Keratinocyte (primary cell): ENCODE results near the gene SLC17A9. TPM values are rescaled to one million over a fixed set of nuclear protein-coding genes. Genes with fewer than 3 reads are reported as not detected.

ENCODE experiments used
- DNase-seq: peaks from one replicate; pipeline ENCODE4 v3.0.0-alpha.2; 2011; ENCODE audit warnings: low read depth, missing footprints, low spot score
- FAIRE-seq: peaks from 2 replicates; lab custom pipeline; 2011; peaks lifted over from hg19 to GRCh38; lab: Jason Lieb, UNC
- H2AFZ ChIP-seq: 2 replicates; pipeline ENCODE4 v1.6.0; 2012; ENCODE audit warnings: low read length, control low read depth, inconsistent platforms; ENCODE audit not compliant: control insufficient read depth
- H3K27ac ChIP-seq: 2 replicates; pipeline ENCODE4 v1.5.1; 2011; ENCODE audit warnings: low read length; ENCODE audit not compliant: control insufficient read depth, insufficient read depth
- H3K27me3 ChIP-seq: 3 replicates; pipeline ENCODE4 v1.6.0; 2011; ENCODE audit warnings: low read length; ENCODE audit not compliant: control insufficient read depth, insufficient read depth; ENCODE audit errors: extremely low read depth
- H3K36me3 ChIP-seq, 2 experiments: 2 replicates in 1 of 2; 3 replicates in 1 of 2; pipeline ENCODE4 v1.5.1; 2011; ENCODE audit warnings: low read length in 2 of 2, mild to moderate bottlenecking in 1 of 2; ENCODE audit not compliant: control insufficient read depth in 2 of 2, insufficient read depth in 2 of 2; ENCODE audit errors: extremely low read depth in 1 of 2
- H3K4me1 ChIP-seq: 3 replicates; pipeline ENCODE4 v1.5.1; 2011; ENCODE audit warnings: low read length; ENCODE audit not compliant: control insufficient read depth, insufficient read depth; ENCODE audit errors: extremely low read depth
- H3K4me2 ChIP-seq: 3 replicates; pipeline ENCODE4 v1.6.0; 2011; ENCODE audit warnings: low read depth, low read length; ENCODE audit not compliant: control insufficient read depth, insufficient read depth; ENCODE audit errors: extremely low read depth
- H3K4me3 ChIP-seq, 3 experiments: fragments of 200-600 bp in 1 of 3; sonication (generic) in 1 of 3; 2 replicates in 2 of 3; 3 replicates in 1 of 3; pipeline ENCODE4 v1.5.1; 2011 to 2016; ENCODE audit warnings: low read length in 3 of 3, mild to moderate bottlenecking in 3 of 3, control low read depth in 2 of 3, inconsistent platforms in 1 of 3, low read depth in 1 of 3, mixed read lengths in 1 of 3, mixed run types in 1 of 3, moderate library complexity in 1 of 3; ENCODE audit not compliant: control insufficient read depth in 2 of 3, insufficient read depth in 2 of 3; ENCODE audit errors: extremely low read depth in 1 of 3
- H3K79me2 ChIP-seq: 2 replicates; pipeline ENCODE4 v1.6.0; 2012; ENCODE audit warnings: low read length; ENCODE audit not compliant: control insufficient read depth, insufficient read depth
- H3K9ac ChIP-seq: 3 replicates; pipeline ENCODE4 v1.6.0; 2011; ENCODE audit warnings: low read length; ENCODE audit not compliant: control insufficient read depth, insufficient read depth; ENCODE audit errors: extremely low read depth
- H3K9me1 ChIP-seq: 3 replicates; pipeline ENCODE4 v1.6.0; 2011; ENCODE audit warnings: low read length; ENCODE audit not compliant: control insufficient read depth, insufficient read depth; ENCODE audit errors: extremely low read depth
- H3K9me3 ChIP-seq: 2 replicates; pipeline ENCODE4 v1.5.1; 2012; ENCODE audit warnings: low read depth, low read length; ENCODE audit not compliant: control insufficient read depth
- H4K20me1 ChIP-seq: 3 replicates; pipeline ENCODE4 v1.6.0; 2011; ENCODE audit warnings: low read length; ENCODE audit not compliant: control insufficient read depth, insufficient read depth; ENCODE audit errors: extremely low read depth
- EZH2 ChIP-seq: IDR thresholded peaks from one replicate; pipeline ENCODE4 v1.6.1; 2012; ENCODE audit warnings: inconsistent platforms, mild to moderate bottlenecking, low read length, moderate library complexity
- dilution Hi-C: fragments of 300-500 bp; cut with MboI; formaldehyde crosslinking; loops from one replicate; pipeline ENCODE4 v1.7.0; 2020; ENCODE audit warnings: low sequenced_read_pairs; ENCODE audit not compliant: extremely low pct_ligation_motif_present
- polyA plus RNA-seq, 5 experiments: library from polyadenylated mRNA; depleted of rRNA in 3 of 5; stranded (reverse) in 3 of 5; stranded (forward) in 1 of 5; unstranded in 1 of 5; fragments of >200 nt; gene quantifications; 1 replicate in 1 of 5; 2 replicates in 3 of 5; 3 replicates in 1 of 5; pipeline versions ENCODE4 v1.2.1 to v1.2.3, GENCODE V29; 2011 to 2012; ENCODE audit warnings: missing spikeins in 2 of 5, low read depth in 1 of 5, low replicate concordance in 1 of 5
- TF ChIP-seq, protein P1 (sequence below), 3 experiments: IDR thresholded peaks in 1 of 3; conservative IDR thresholded peaks in 1 of 3; optimal IDR thresholded peaks in 1 of 3; 2 replicates in 2 of 3; 3 replicates in 1 of 3; pipeline versions ENCODE3 to v1.5.1; 2011; ENCODE audit warnings: low read length in 3 of 3, mild to moderate bottlenecking in 3 of 3, moderate library complexity in 2 of 3, control low read depth in 1 of 3, inconsistent platforms in 1 of 3; ENCODE audit not compliant: insufficient read depth in 2 of 3; ENCODE audit errors: extremely low read depth in 1 of 3

SLC17A9 gene
- polyA plus RNA-seq, 1 donor (not counting 4 experiments of a cell fraction or from before 2014, with no cell fraction given), result not detected

DNA sequence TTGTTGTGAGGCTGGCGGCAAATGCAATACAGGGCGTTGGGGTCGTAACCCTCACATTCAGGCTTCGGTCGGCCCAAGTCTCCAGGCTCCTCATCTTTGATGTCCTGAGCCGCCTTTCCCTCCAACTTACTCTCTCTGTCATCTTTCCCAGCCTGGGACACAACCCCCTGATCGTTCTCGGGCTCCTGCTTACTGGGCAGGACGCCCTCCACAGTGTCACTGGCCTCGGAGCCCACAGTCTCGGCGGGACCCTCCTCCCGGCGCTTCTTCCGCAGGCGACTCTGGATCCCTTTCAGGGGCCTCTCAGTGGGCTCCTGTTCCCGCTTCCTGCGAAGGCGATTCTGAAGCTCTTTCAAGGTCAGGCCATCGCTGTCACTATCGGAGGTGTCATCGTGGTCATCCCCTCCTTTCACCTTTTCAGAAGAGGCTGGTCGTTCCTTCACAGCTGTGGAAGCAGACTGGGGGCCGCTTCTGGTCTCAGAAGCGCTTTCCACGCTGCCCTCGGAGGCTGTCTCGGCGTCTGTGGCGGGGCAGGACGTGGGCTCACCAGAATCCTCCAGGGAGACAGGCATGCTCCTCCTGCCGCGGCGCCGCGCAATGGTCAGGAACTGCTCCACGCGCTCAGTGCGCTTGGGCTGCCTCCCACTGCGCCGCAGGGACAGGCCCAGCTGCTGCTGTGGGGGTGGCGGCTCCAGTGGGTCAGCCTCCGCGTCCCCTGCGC is 41.6 kb upstream of the SLC17A9 start:
- peaks cover 82% of the 10 kb centered on the region for H3K79me2 ChIP-seq
- no peaks in the 10 kb centered on the region for H3K9me1 ChIP-seq
- H3K9ac ChIP-seq, result no peak overlapping the region
- H3K9me3 ChIP-seq, result no peaks in the 10 kb centered on the region
- FAIRE-seq, result no peak
- H3K4me2 ChIP-seq, result no peak overlapping the region
- H3K27me3 ChIP-seq, result no peaks in the 10 kb centered on the region
- peaks cover 31% of the 10 kb centered on the region for H4K20me1 ChIP-seq
- H3K4me1 ChIP-seq, result no peaks in the 10 kb centered on the region
- no peak overlapping the region for H2AFZ ChIP-seq
- H3K4me3 ChIP-seq, result no peak overlapping the region
- TF ChIP-seq, protein P1, sequence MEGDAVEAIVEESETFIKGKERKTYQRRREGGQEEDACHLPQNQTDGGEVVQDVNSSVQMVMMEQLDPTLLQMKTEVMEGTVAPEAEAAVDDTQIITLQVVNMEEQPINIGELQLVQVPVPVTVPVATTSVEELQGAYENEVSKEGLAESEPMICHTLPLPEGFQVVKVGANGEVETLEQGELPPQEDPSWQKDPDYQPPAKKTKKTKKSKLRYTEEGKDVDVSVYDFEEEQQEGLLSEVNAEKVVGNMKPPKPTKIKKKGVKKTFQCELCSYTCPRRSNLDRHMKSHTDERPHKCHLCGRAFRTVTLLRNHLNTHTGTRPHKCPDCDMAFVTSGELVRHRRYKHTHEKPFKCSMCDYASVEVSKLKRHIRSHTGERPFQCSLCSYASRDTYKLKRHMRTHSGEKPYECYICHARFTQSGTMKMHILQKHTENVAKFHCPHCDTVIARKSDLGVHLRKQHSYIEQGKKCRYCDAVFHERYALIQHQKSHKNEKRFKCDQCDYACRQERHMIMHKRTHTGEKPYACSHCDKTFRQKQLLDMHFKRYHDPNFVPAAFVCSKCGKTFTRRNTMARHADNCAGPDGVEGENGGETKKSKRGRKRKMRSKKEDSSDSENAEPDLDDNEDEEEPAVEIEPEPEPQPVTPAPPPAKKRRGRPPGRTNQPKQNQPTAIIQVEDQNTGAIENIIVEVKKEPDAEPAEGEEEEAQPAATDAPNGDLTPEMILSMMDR (optimal IDR thresholded peaks at IDR 0.05 in 1 of 3, IDR thresholded peaks at IDR 0.05 in 1 of 3, conservative IDR thresholded peaks at IDR 0.05 in 1 of 3; ENCODE audit: extremely low read depth in 1 of 3, insufficient read depth in 2 of 3, low read length in 3 of 3), result no peak
- no peak for TF ChIP-seq EZH2
- no peak overlapping the region for H3K27ac ChIP-seq
- DNase-seq, result no peak
- dilution Hi-C loops, result no loop called here
- peaks cover 48 to 67% of the 10 kb centered on the region in 2 experiments for H3K36me3 ChIP-seq

DNA sequence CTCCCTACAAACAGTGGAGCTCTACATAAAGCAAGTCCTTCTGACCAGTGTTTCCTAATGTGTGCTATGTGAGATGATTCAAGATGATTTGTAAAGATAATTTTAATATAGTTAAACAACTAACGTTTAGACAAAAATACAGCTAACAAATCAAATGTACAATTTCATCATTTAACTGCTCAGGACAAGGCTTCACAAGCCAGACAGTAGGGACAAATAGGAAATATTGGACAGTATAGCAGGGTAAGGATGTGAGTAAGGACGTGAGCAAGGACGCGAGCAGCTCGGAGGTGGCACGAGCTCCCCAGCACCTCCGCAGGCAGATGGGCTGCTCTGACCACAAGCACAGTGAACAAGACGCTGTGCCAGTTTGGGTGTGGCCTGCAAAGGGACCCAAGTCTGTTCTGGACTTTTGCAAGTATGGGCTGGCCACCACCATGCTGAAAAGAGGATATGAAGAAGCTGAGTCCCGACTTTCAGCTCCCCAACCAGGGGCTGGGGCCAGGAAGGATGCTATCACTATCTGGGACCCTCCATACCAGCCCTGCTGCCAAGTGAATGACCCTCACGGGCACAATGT is 40.7 kb upstream of the SLC17A9 start:
- no peaks in the 10 kb centered on the region for H3K9me3 ChIP-seq
- DNase-seq (no peak), FAIRE-seq (no peak)
- H3K27ac ChIP-seq, result no peak overlapping the region
- H4K20me1 ChIP-seq, result peaks cover 37% of the 10 kb centered on the region
- no peak overlapping the region for H2AFZ ChIP-seq
- no peaks in the 10 kb centered on the region for H3K4me1 ChIP-seq
- dilution Hi-C loops, result no loop called here
- no peaks in the 10 kb centered on the region for H3K9me1 ChIP-seq
- no peak overlapping the region for H3K4me3 ChIP-seq
- H3K27me3 ChIP-seq, result no peaks in the 10 kb centered on the region
- TF ChIP-seq, protein P1 (optimal IDR thresholded peaks at IDR 0.05 in 1 of 3, IDR thresholded peaks at IDR 0.05 in 1 of 3, conservative IDR thresholded peaks at IDR 0.05 in 1 of 3; ENCODE audit: extremely low read depth in 1 of 3, insufficient read depth in 2 of 3, low read length in 3 of 3), result no peak
- TF ChIP-seq EZH2, result no peak
- no peak overlapping the region for H3K4me2 ChIP-seq
- H3K9ac ChIP-seq, result no peak overlapping the region
- peaks cover 44 to 60% of the 10 kb centered on the region in 2 experiments for H3K36me3 ChIP-seq
- peaks cover 89% of the 10 kb centered on the region for H3K79me2 ChIP-seq
